Gastroesophageal sphincter (tissue), 4 donors: ENCODE measurements around the gene ADAMTS17. TPM values are rescaled to one million over a fixed set of nuclear protein-coding genes. Genes with fewer than 3 reads are reported as not detected.
A peak's percentile ranks its signal among the peaks of the same experiment; 100 is the strongest.

Experiments used
- ATAC-seq: fragments of 150-250 bp; one replicate; pipeline ENCODE4 v1.9.1; 2016; ENCODE audit warnings: mild to moderate bottlenecking, moderate library complexity
- H3K27ac ChIP-seq, 4 donors: fragments of 200-600 bp; sonication (generic) in 3 of 4; 1 replicate in 3 of 4; 2 replicates in 1 of 4; pipeline ENCODE4 v1.5.1; 2016 to 2019
- H3K27me3 ChIP-seq: fragments of 200-600 bp; sonication (generic); one replicate; pipeline ENCODE4 v1.5.1; 2019
- H3K36me3 ChIP-seq, 2 donors: fragments of 200-600 bp; sonication (generic); one replicate each; pipeline ENCODE4 v1.5.1; 2019; ENCODE audit warnings: control low read depth in 1 of 2
- H3K4me1 ChIP-seq, 3 donors: fragments of 200-600 bp; sonication (generic); 1 replicate in 2 of 3; 2 replicates in 1 of 3; pipeline ENCODE4 v1.5.1; 2016 to 2019; ENCODE audit warnings: control low read depth in 2 of 3
- H3K4me3 ChIP-seq, 2 donors: fragments of 200-600 bp; sonication (generic); one replicate each; pipeline ENCODE4 v1.5.1; 2019; ENCODE audit warnings: mild to moderate bottlenecking in 1 of 2, moderate library complexity in 1 of 2
- H3K9me3 ChIP-seq, 3 donors: fragments of 200-600 bp; sonication (generic); one replicate each; pipeline ENCODE4 v1.5.1; 2017 to 2019; ENCODE audit warnings: control low read depth in 2 of 3
- EP300 ChIP-seq: sonication (generic); formaldehyde crosslinking; IDR thresholded peaks from one replicate; pipeline ENCODE4 v1.6.1; 2017; ENCODE audit warnings: antibody characterized with exemption, mild to moderate bottlenecking
- POLR2A ChIP-seq, 2 donors: fragments of 450-650 bp; IDR thresholded peaks; one replicate each; pipeline ENCODE4 v1.6.1; 2017; ENCODE audit warnings: antibody characterized with exemption in 2 of 2, mild to moderate bottlenecking in 2 of 2, moderate library complexity in 1 of 2
- POLR2AphosphoS5 ChIP-seq: sonication (generic); formaldehyde crosslinking; IDR thresholded peaks from one replicate; pipeline ENCODE4 v1.6.1; 2017; ENCODE audit warnings: antibody characterized with exemption
- WGBS, 2 donors: methylation state at CpG; one replicate each; pipeline ENCODE4 v1.1.5; 2018; ENCODE audit warnings: low coverage in 1 of 2; 5-methylcytosine and 5-hydroxymethylcytosine counted together
- total RNA-seq, 4 donors: library from RNA; depleted of rRNA; stranded (reverse); fragments of >200 nt; gene quantifications; one replicate each; pipeline ENCODE4 v1.1.0, GENCODE V29; 2016
- TF ChIP-seq, protein P1 (sequence below), 4 experiments: fragments of 200-600 bp in 2 of 4; fragments of 450-650 bp in 2 of 4; sonication (generic) in 1 of 4; IDR thresholded peaks; one replicate each; pipeline ENCODE4 v1.5.1; 2017 to 2019; ENCODE audit warnings: antibody characterized with exemption in 4 of 4, mild to moderate bottlenecking in 2 of 4, moderate library complexity in 2 of 4

The ADAMTS17 gene
- total RNA-seq, 4 donors from 2014 or later, result 4.9 to 14.0 (median 11.3) TPM

GRCh38 chr15:99955532-99955931 is 386.2 kb downstream of the ADAMTS17 start:
- no peaks in the 10 kb centered on the region for H3K9me3 ChIP-seq
- peaks cover 8% of the 10 kb centered on the region for H3K27me3 ChIP-seq
- ATAC-seq, result no peak
- H3K27ac ChIP-seq, result no peak overlapping the region
- H3K4me1 ChIP-seq, result no peaks in the 10 kb centered on the region
- H3K4me3 ChIP-seq, result no peak overlapping the region
- no peak for TF ChIP-seq POLR2A (IDR thresholded peaks at IDR 0.05)
- no peak for TF ChIP-seq EP300
- TF ChIP-seq, protein P1, sequence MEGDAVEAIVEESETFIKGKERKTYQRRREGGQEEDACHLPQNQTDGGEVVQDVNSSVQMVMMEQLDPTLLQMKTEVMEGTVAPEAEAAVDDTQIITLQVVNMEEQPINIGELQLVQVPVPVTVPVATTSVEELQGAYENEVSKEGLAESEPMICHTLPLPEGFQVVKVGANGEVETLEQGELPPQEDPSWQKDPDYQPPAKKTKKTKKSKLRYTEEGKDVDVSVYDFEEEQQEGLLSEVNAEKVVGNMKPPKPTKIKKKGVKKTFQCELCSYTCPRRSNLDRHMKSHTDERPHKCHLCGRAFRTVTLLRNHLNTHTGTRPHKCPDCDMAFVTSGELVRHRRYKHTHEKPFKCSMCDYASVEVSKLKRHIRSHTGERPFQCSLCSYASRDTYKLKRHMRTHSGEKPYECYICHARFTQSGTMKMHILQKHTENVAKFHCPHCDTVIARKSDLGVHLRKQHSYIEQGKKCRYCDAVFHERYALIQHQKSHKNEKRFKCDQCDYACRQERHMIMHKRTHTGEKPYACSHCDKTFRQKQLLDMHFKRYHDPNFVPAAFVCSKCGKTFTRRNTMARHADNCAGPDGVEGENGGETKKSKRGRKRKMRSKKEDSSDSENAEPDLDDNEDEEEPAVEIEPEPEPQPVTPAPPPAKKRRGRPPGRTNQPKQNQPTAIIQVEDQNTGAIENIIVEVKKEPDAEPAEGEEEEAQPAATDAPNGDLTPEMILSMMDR (IDR thresholded peaks at IDR 0.05), result no peak
- TF ChIP-seq POLR2AphosphoS5, result no peak
- no peaks in the 10 kb centered on the region for H3K36me3 ChIP-seq
- 93 to 94% methylated on average over 6 of the region's 6 CpGs for WGBS, 2 donors

DNA sequence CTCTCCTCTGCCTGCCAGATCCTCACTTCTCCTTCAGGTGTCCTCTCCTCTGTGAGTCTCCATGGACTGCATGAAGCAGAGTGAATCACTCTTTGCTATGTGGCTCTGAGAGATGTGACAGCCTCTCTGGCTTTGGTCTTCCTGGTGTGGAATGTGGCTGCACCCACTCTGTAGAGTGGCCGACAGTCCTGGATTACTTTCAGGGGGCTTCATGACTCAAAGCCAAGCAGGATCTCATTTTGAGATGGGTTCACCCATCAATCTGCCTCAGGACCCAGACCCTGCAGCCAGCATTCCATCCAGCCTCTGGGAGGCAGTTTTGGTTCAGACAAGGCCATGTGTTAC is 386.6 kb downstream of the ADAMTS17 start:
- no peak overlapping the region for H3K4me3 ChIP-seq
- ATAC-seq, result no peak
- no peaks in the 10 kb centered on the region for H3K36me3 ChIP-seq
- H3K27ac ChIP-seq, result no peak overlapping the region
- peaks cover 8% of the 10 kb centered on the region for H3K27me3 ChIP-seq
- no CpG with 5 or more reads among the region's 1 CpG for WGBS, 2 donors
- TF ChIP-seq EP300 (no peak), POLR2A (IDR thresholded peaks at IDR 0.05) (no peak), POLR2AphosphoS5 (no peak)
- TF ChIP-seq, protein P1 (IDR thresholded peaks at IDR 0.05), result no peak
- no peaks in the 10 kb centered on the region for H3K9me3 ChIP-seq
- no peaks in the 10 kb centered on the region for H3K4me1 ChIP-seq

GRCh38 chr15:99954361-99955180 is 387.2 kb downstream of the ADAMTS17 start:
- Histone ChIP-seq H3K4me3 (no peak overlapping the region), H3K36me3 (no peaks in the 10 kb centered on the region), H3K4me1 (no peaks in the 10 kb centered on the region), H3K9me3 (no peaks in the 10 kb centered on the region), H3K27ac (no peak overlapping the region), H3K27me3 (peaks cover 8% of the 10 kb centered on the region)
- peak; percentile 42 for TF ChIP-seq POLR2AphosphoS5
- TF ChIP-seq EP300, result no peak
- no peak for TF ChIP-seq POLR2A (IDR thresholded peaks at IDR 0.05)
- no peak for ATAC-seq
- WGBS, 2 donors, result 84 to 89% methylated on average over 5 to 8 of the region's 11 CpGs

DNA sequence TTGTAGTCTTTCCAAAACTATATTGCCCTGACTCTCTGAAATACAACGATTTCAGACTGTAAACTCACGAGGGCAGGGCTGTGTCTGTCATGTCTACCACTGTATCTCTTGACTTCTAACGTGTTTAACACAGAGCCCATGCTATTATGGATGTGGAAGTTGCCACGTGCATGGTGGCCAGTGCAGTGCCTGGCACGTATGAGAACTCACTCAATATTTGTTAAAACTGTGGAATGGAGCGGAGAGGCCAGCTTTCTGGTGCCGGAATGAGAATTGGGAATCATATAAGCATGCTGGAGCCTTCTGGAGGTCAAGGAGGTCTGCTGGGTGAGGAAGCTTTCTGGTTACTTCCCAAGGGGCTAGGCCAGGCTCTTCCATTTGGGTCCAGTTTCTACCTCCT is 387.9 kb downstream of the ADAMTS17 start:
- TF ChIP-seq, protein P1 (IDR thresholded peaks at IDR 0.05), result no peak
- TF ChIP-seq POLR2AphosphoS5, result no peak
- no peak for TF ChIP-seq POLR2A (IDR thresholded peaks at IDR 0.05)
- TF ChIP-seq EP300, result no peak
- no peaks in the 10 kb centered on the region for H3K36me3 ChIP-seq
- H3K9me3 ChIP-seq, result no peaks in the 10 kb centered on the region
- H3K27ac ChIP-seq, result no peak overlapping the region
- WGBS, 2 donors, result 93% methylated on average over 5 of the region's 7 CpGs; no CpG with 5 or more reads in 1 of the 2 donors
- ATAC-seq, result no peak
- no peaks in the 10 kb centered on the region for H3K4me1 ChIP-seq
- peaks cover 8% of the 10 kb centered on the region for H3K27me3 ChIP-seq
- H3K4me3 ChIP-seq, result no peak overlapping the region

DNA sequence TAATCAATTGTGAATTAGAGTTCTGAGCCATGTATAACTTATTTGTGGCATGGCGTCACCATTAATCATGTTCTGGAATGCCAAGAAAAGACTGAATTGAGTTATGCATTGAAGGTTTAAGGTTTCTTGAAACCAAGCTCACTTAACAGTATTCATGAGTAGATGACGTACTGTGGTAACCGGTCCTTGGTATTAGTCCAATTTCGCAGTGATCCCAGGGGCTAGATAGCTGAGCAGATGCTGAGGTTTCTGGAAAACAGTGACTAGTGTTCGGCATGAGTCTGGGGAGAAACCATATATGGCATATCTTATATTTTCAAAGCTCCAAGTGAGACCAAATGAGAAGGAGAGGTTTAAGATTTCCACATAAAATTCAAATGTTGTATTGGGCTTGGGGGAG is 390.3 kb downstream of the ADAMTS17 start:
- ATAC-seq, result no peak
- 82 to 83% methylated on average over 1 to 5 of the region's 5 CpGs for WGBS, 2 donors

More for the DNA sequence above, 390.3 kb downstream of the ADAMTS17 start:
- Histone ChIP-seq H3K4me3 (no peak overlapping the region), H3K4me1 (no peaks in the 10 kb centered on the region), H3K27me3 (peaks cover under 1% of the 10 kb centered on the region), H3K36me3 (no peaks in the 10 kb centered on the region), H3K9me3 (peaks cover 0 to 3% (median 0%) of the 10 kb centered on the region in 3 donors), H3K27ac (no peak overlapping the region)
- TF ChIP-seq POLR2A (IDR thresholded peaks at IDR 0.05) (no peak), EP300 (no peak), POLR2AphosphoS5 (no peak)
- TF ChIP-seq, protein P1 (IDR thresholded peaks at IDR 0.05), result no peak
